Thyroid gland (tissue), 4 donors: Measurements from ENCODE around the gene ZNF688. TPM values are rescaled to one million over a fixed set of nuclear protein-coding genes. Genes with fewer than 3 reads are reported as not detected.

Experiments
- DNase-seq, 2 donors: peaks; one replicate each; pipeline ENCODE4 v3.0.0-alpha.2; 2019
- H3K27ac ChIP-seq, 3 donors: fragments of 200-600 bp; sonication (generic); 1 replicate in 2 of 3; 2 replicates in 1 of 3; pipeline ENCODE4 v1.5.1; 2016 to 2019; ENCODE audit warnings: mild to moderate bottlenecking in 1 of 3, moderate library complexity in 1 of 3
- H3K27me3 ChIP-seq: fragments of 200-600 bp; sonication (generic); one replicate; pipeline ENCODE4 v1.5.1; 2019
- H3K36me3 ChIP-seq, 2 donors: fragments of 200-600 bp; sonication (generic); one replicate each; pipeline ENCODE4 v1.5.1; 2016 to 2019
- H3K4me1 ChIP-seq, 2 donors: fragments of 200-600 bp; sonication (generic); one replicate each; pipeline ENCODE4 v1.5.1; 2017 to 2019
- H3K4me3 ChIP-seq, 3 donors: fragments of 200-600 bp; sonication (generic); replicated peaks in 1 of 3; 1 replicate in 2 of 3; 2 replicates in 1 of 3; pipeline ENCODE4 v1.5.1; 2016; ENCODE audit warnings: mild to moderate bottlenecking in 1 of 3
- H3K9me3 ChIP-seq: fragments of 200-600 bp; sonication (generic); one replicate; pipeline ENCODE4 v1.5.1; 2017
- CTCF ChIP-seq, 6 experiments: fragments of 200-600 bp in 3 of 6; fragments of 450-650 bp in 3 of 6; sonication (generic) in 3 of 6; IDR thresholded peaks; one replicate each; pipeline ENCODE4 v1.5.1; 2016 to 2019; ENCODE audit warnings: antibody characterized with exemption in 6 of 6, mild to moderate bottlenecking in 2 of 6, inconsistent platforms in 1 of 6, moderate library complexity in 1 of 6
- POLR2A ChIP-seq, 2 donors: fragments of 450-650 bp; IDR thresholded peaks; one replicate each; pipeline ENCODE4 v1.6.1; 2017; ENCODE audit warnings: antibody characterized with exemption in 2 of 2, mild to moderate bottlenecking in 2 of 2, moderate library complexity in 1 of 2
- WGBS, 2 donors: methylation state at CpG; one replicate each; pipeline ENCODE4 v1.1.5; 2017; 5-methylcytosine and 5-hydroxymethylcytosine counted together
- intact Hi-C: fragments of 100-400 bp; cut with DNase I; formaldehyde crosslinking; loops from one replicate; pipeline ENCODE4 v1.15.1; 2023
- total RNA-seq, 4 donors: library from RNA; depleted of rRNA; stranded (reverse); fragments of >200 nt; gene quantifications; one replicate each; pipeline ENCODE4 v1.2.3, GENCODE V29; 2016

The ZNF688 gene
- total RNA-seq, 4 donors from 2014 or later, result 10.6 to 26.1 (median 16.5) TPM

DNA sequence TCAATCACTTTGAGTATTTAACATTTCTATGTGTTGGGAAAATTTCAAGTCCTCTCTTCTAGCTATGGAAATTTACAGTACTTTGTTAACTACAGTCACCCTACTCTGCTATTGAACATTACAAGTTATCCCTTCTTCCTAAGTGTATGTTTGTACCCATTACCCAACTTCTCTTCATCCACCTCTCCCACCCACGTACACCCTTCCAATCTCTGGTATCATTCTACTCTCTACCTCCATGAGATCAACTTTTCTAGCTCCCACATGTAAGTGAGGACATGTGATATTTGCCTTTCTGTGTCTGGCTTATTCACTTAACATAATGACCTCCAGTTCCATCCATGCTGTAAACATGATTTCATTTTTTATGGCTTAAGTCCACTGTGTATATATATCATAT is 3.2 kb upstream of the ZNF688 start:
- Histone ChIP-seq H3K9me3 (no peaks in the 10 kb centered on the region), H3K36me3 (no peaks in the 10 kb centered on the region), H3K4me3 (no peak overlapping the region), H3K27ac (no peak overlapping the region), H3K4me1 (peaks cover 15 to 18% of the 10 kb centered on the region in 2 donors), H3K27me3 (no peaks in the 10 kb centered on the region)
- intact Hi-C loops, result loop anchor here (5.0 to 10.0 kb wide), 2 partner anchors 37 to 60 kb away; no protein-coding TSS in a partner anchor
- TF ChIP-seq POLR2A (IDR thresholded peaks at IDR 0.05) (no peak), CTCF (IDR thresholded peaks at IDR 0.05) (no peak)
- 87 to 90% methylated on average over 1 of the region's 1 CpG for WGBS, 2 donors
- no peak for DNase-seq

- Histone ChIP-seq H3K9me3 (no peaks in the 10 kb centered on the region), H3K27ac (peak overlapping the region; percentile 79 to 99 (median 95)), H3K4me1 (peaks cover 15 to 18% of the 10 kb centered on the region in 2 donors), H3K36me3 (no peaks in the 10 kb centered on the region), H3K27me3 (no peaks in the 10 kb centered on the region), H3K4me3 (peak overlapping the region; percentile 12 to 93 (median 68))
- intact Hi-C loops, result loop anchor here (5.0 to 10.0 kb wide), 2 partner anchors 34 to 64 kb away; no protein-coding TSS in a partner anchor
- TF ChIP-seq POLR2A (IDR thresholded peaks at IDR 0.05) (no peak), CTCF (IDR thresholded peaks at IDR 0.05) (no peak)
- DNase-seq, result peak; percentile 21 to 34
- WGBS, 2 donors, result 14 to 20% methylated on average over 11 to 14 of the region's 22 CpGs
These were observed 674 bp downstream of the ZNF688 start for GRCh38 chr16:30570636-30571444.

DNA sequence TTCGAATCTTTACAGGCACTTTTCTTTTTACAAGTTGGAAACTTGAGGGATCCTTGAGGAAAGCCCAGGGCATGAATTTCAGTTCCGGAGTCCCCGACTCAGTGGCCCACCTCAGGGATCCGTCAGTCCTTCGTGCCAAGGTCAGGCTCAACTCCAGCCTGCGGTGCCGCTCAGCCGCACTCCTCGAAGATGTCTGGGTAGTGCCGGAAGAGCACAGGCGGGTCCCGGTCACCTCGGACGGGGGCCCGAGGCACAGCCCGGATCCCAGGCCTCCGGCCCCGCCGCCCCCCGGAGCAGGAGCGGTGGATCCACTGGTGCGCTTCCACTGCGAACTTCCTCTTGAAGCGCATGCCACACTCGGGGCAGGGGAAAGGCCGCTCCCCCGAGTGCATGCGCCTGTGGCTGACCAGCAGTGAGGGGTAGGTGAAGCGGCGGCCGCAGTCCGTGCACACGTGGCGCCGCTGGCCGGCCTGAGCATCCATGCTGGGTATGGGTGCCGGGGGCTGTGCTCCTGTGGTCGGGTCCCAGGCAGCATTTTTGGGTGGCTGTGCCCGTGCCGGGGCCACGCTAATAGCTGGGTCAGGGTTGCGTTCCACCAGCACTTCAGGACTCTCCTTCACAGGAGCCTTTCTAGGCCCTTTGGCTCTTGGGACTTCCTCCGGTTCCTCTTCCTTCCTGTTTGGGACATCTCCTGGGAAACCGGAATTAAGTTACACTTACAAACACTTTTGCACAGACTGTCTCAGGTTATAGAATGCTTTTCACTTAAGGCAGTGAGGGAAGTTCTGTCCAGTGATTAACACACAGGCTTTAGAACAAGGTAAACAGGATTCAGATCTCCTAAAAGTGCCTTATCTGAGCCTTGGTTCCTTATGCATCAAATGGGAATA is 1.5 kb downstream of the ZNF688 start:
- Histone ChIP-seq H3K4me1 (peaks cover 15 to 18% of the 10 kb centered on the region in 2 donors), H3K36me3 (no peaks in the 10 kb centered on the region), H3K4me3 (no peak overlapping the region), H3K27ac (peak overlapping the region in 2 of 3 donors; percentile 95 to 99), H3K9me3 (no peaks in the 10 kb centered on the region), H3K27me3 (no peaks in the 10 kb centered on the region)
- TF ChIP-seq CTCF (IDR thresholded peaks at IDR 0.05), result no peak
- no peak for TF ChIP-seq POLR2A (IDR thresholded peaks at IDR 0.05)
- whole genome bisulfite sequencing, 2 donors, result 77 to 82% methylated on average over 14 to 17 of the region's 44 CpGs
- intact Hi-C loops, result loop anchor here (5.0 to 10.0 kb wide), 2 partner anchors 33 to 65 kb away; no protein-coding TSS in a partner anchor
- DNase-seq, result no peak

- no peak overlapping the region for H3K27ac ChIP-seq
- 91 to 95% methylated on average over 3 of the region's 3 CpGs for WGBS, 2 donors
These were observed 2.2 kb downstream of the ZNF688 start for GRCh38 chr16:30569281-30569680.

More at GRCh38 chr16:30569281-30569680, 2.2 kb downstream of the ZNF688 start:
- Histone ChIP-seq H3K4me1 (peaks cover 15 to 18% of the 10 kb centered on the region in 2 donors), H3K4me3 (no peak overlapping the region), H3K9me3 (no peaks in the 10 kb centered on the region), H3K36me3 (no peaks in the 10 kb centered on the region), H3K27me3 (no peaks in the 10 kb centered on the region)
- DNase-seq, result no peak
- TF ChIP-seq CTCF (IDR thresholded peaks at IDR 0.05) (no peak), POLR2A (IDR thresholded peaks at IDR 0.05) (no peak)
- intact Hi-C loops, result no loop called here
